B cell (primary cell): ENCODE data around the gene LRRC55. TPM values are rescaled to one million over a fixed set of nuclear protein-coding genes. Genes with fewer than 3 reads are reported as not detected.

Experiments used
- ATAC-seq: fragments of 200-7000 bp; cut with Tn5 transposase; one replicate; pipeline ENCODE4 v1.10.0; 2021; ENCODE audit warnings: low read depth, mild to moderate bottlenecking, moderate number of reproducible peaks, moderate library complexity
- CTCF ChIA-PET: fragments of 350-600 bp; sonication (Branson Sonifier 250); formaldehyde crosslinking; loops from one replicate; lab custom pipeline; 2021; ENCODE audit warnings: antibody characterized with exemption, inconsistent platforms; lab: Charles Lee
- POLR2A ChIA-PET: fragments of 350-600 bp; sonication (Branson Sonifier 250); formaldehyde crosslinking; loops from one replicate; lab custom pipeline; 2021; ENCODE audit warnings: antibody characterized with exemption; lab: Charles Lee
- DNase-seq: peaks from one replicate; pipeline ENCODE4 v3.0.0; 2013
- H2AFZ ChIP-seq: 2 replicates; pipeline ENCODE4 v1.6.1; 2012; ENCODE audit warnings: mild to moderate bottlenecking, low read depth, low read length; ENCODE audit not compliant: insufficient read depth, poor library complexity, severe bottlenecking
- H3K27ac ChIP-seq, 2 donors: 1 replicate in 1 of 2; 2 replicates in 1 of 2; pipeline ENCODE4 v1.5.1; 2012 to 2013; ENCODE audit warnings: low read length in 2 of 2, mild to moderate bottlenecking in 2 of 2, moderate library complexity in 1 of 2
- H3K27me3 ChIP-seq, 4 experiments: fragments of 200-600 bp in 1 of 4; sonication (generic) in 1 of 4; replicated peaks in 1 of 4; 1 replicate in 2 of 4; 2 replicates in 2 of 4; pipeline versions ENCODE4 v1.6.1 to v1.7.0; 2013 to 2016; ENCODE audit warnings: low read length in 3 of 4, mild to moderate bottlenecking in 2 of 4, mixed read lengths in 1 of 4, moderate library complexity in 1 of 4; ENCODE audit not compliant: insufficient read depth in 4 of 4, control insufficient read depth in 3 of 4; ENCODE audit errors: control extremely low read depth in 1 of 4
- H3K36me3 ChIP-seq, 2 experiments: replicated peaks in 1 of 2; 1 replicate in 1 of 2; 2 replicates in 1 of 2; pipeline versions ENCODE4 v1.6.1 to v1.7.1; 2013; ENCODE audit warnings: low read length in 1 of 2; ENCODE audit not compliant: insufficient read depth in 2 of 2, control insufficient read depth in 1 of 2; ENCODE audit errors: control extremely low read depth in 1 of 2, extremely low read depth in 1 of 2
- H3K4me1 ChIP-seq, 2 donors: fragments of 200-600 bp in 1 of 2; sonication (generic) in 1 of 2; 1 replicate in 1 of 2; 2 replicates in 1 of 2; pipeline versions ENCODE4 v1.5.1 to v1.6.1; 2013 to 2017; ENCODE audit warnings: low read length in 2 of 2; ENCODE audit not compliant: control insufficient read depth in 2 of 2, insufficient read depth in 2 of 2
- H3K4me2 ChIP-seq: replicated peaks from 2 replicates; pipeline ENCODE3; 2012; ENCODE audit warnings: mild to moderate bottlenecking, low read depth, low read length; ENCODE audit not compliant: poor library complexity, severe bottlenecking
- H3K4me3 ChIP-seq, 5 experiments: fragments of 200-600 bp in 1 of 5; sonication (generic) in 1 of 5; 1 replicate in 3 of 5; 2 replicates in 2 of 5; pipeline versions ENCODE4 v1.5.1 to v1.7.0; 2011 to 2016; ENCODE audit warnings: low read length in 4 of 5, mild to moderate bottlenecking in 4 of 5, low read depth in 2 of 5, control low read depth in 1 of 5, moderate library complexity in 1 of 5; ENCODE audit not compliant: insufficient read depth in 1 of 5; ENCODE audit errors: control extremely low read depth in 1 of 5, extremely low read depth in 1 of 5
- H3K79me2 ChIP-seq: fragments of 200-600 bp; sonication (generic); one replicate; pipeline ENCODE4 v1.6.0; 2016; ENCODE audit warnings: low read length; ENCODE audit not compliant: control insufficient read depth, insufficient read depth
- H3K9ac ChIP-seq: fragments of 200-600 bp; sonication (generic); 2 replicates; pipeline ENCODE4 v1.6.1; 2017; ENCODE audit warnings: mild to moderate bottlenecking, low read length, moderate library complexity
- H3K9me3 ChIP-seq, 3 donors: one replicate each; pipeline versions ENCODE4 v1.6.1 to v1.7.1; 2013; ENCODE audit warnings: low read length in 2 of 3; ENCODE audit not compliant: control insufficient read depth in 2 of 3, insufficient read depth in 1 of 3; ENCODE audit errors: control extremely low read depth in 1 of 3
- H4K20me1 ChIP-seq: 2 replicates; pipeline ENCODE4 v1.6.0; 2012; ENCODE audit warnings: mild to moderate bottlenecking, low read length; ENCODE audit not compliant: insufficient read depth, control insufficient read depth, poor library complexity, severe bottlenecking
- H3K27ac Mint-ChIP-seq: one replicate; pipeline ENCODE4 v1.8.0; 2021; ENCODE audit warnings: mixed read lengths
- H3K27me3 Mint-ChIP-seq: one replicate; pipeline ENCODE4 v1.8.0; 2021; ENCODE audit warnings: mixed read lengths
- H3K4me1 Mint-ChIP-seq: one replicate; pipeline ENCODE4 v1.8.0; 2021; ENCODE audit warnings: mixed read lengths
- H3K4me3 Mint-ChIP-seq: one replicate; pipeline ENCODE4 v1.8.0; 2021; ENCODE audit warnings: mixed read lengths
- H3K9me3 Mint-ChIP-seq: one replicate; pipeline ENCODE4 v1.8.0; 2022; ENCODE audit warnings: mixed read lengths; ENCODE audit not compliant: insufficient read depth
- CTCF ChIP-seq: fragments of 200-600 bp; IDR thresholded peaks from one replicate; pipeline ENCODE4 v1.8.0; 2022; ENCODE audit warnings: antibody characterized with exemption, mild to moderate bottlenecking
- EZH2 ChIP-seq: IDR thresholded peaks from 2 replicates; pipeline ENCODE4 v1.6.1; 2012; ENCODE audit warnings: borderline replicate concordance, low read depth, mild to moderate bottlenecking, moderate library complexity, low read length; ENCODE audit not compliant: insufficient read depth, poor library complexity, severe bottlenecking
- WGBS: methylation state at CpG from one replicate; pipeline ENCODE4 v1.1.5; 2013; ENCODE audit warnings: missing lambda C conversion rate; ENCODE audit not compliant: insufficient coverage; 5-methylcytosine and 5-hydroxymethylcytosine counted together
- intact Hi-C: fragments of 100-400 bp; cut with micrococcal nuclease; formaldehyde crosslinking; loops from one replicate; pipeline ENCODE4 v1.10.0; 2022
- polyA plus RNA-seq: library from polyadenylated mRNA; depleted of rRNA; stranded (reverse); fragments of >200 nt; gene quantifications from 2 replicates; pipeline ENCODE4 v1.2.3, GENCODE V29; 2012
- total RNA-seq, 2 donors: library from RNA; stranded (reverse); fragments of 120-200 nt in 1 of 2; gene quantifications; 1 replicate in 1 of 2; 2 replicates in 1 of 2; pipeline versions ENCODE4 v1.2.3 to v1.2.4, GENCODE V29; 2013 to 2022

Gene LRRC55
- total and polyA plus RNA-seq, 2 donors (not counting 1 experiment from before 2014, with no cell fraction given) = not detected

GRCh38 chr11:57150454-57150917, 31.3 kb upstream of the LRRC55 start:
- peaks cover 8% of the 10 kb centered on the region for H3K27me3 Mint-ChIP-seq
- no peak overlapping the region for H2AFZ ChIP-seq
- H3K4me3 Mint-ChIP-seq = no peak overlapping the region
- peaks cover 1% of the 10 kb centered on the region for H3K4me1 Mint-ChIP-seq
- H3K36me3 ChIP-seq = no peaks in the 10 kb centered on the region
- WGBS = no CpG with 5 or more reads among the region's 4 CpGs
- H3K79me2 ChIP-seq = no peaks in the 10 kb centered on the region
- no peak overlapping the region for H3K4me2 ChIP-seq
- intact Hi-C loops = no loop called here
- no peak overlapping the region for H3K9ac ChIP-seq
- ChIA-PET POLR2A (no interaction called here), CTCF (no interaction called here)
- DNase-seq (no peak), ATAC-seq (no peak)
- H3K27ac Mint-ChIP-seq = no peak overlapping the region
- no peaks in the 10 kb centered on the region for H3K4me1 ChIP-seq
- H3K4me3 ChIP-seq = no peak overlapping the region
- H3K9me3 Mint-ChIP-seq = no peaks in the 10 kb centered on the region
- no peak for TF ChIP-seq EZH2
- no peak for TF ChIP-seq CTCF
- H3K27me3 ChIP-seq = peaks cover 0 to 2% (median 0%) of the 10 kb centered on the region in 4 experiments
- H3K27ac ChIP-seq = no peak overlapping the region
- peaks cover 0 to 3% (median 0%) of the 10 kb centered on the region in 3 donors for H3K9me3 ChIP-seq
- H4K20me1 ChIP-seq = no peaks in the 10 kb centered on the region

- no peak overlapping the region for H3K4me3 ChIP-seq
- intact Hi-C loops = no loop called here
- ATAC-seq (no peak), DNase-seq (no peak)
- 62% methylated on average over 2 of the region's 2 CpGs for WGBS
- Mint-ChIP-seq H3K27me3 (peaks cover 16% of the 10 kb centered on the region), H3K9me3 (no peaks in the 10 kb centered on the region), H3K4me3 (no peak overlapping the region), H3K4me1 (peaks cover 2% of the 10 kb centered on the region), H3K27ac (no peak overlapping the region)
- H4K20me1 ChIP-seq = no peaks in the 10 kb centered on the region
- H3K9ac ChIP-seq = no peak overlapping the region
- peaks cover 0 to 3% (median 0%) of the 10 kb centered on the region in 3 donors for H3K9me3 ChIP-seq
- ChIA-PET CTCF (no interaction called here), POLR2A (no interaction called here)
- no peak overlapping the region for H3K27ac ChIP-seq
- no peak overlapping the region for H2AFZ ChIP-seq
- H3K36me3 ChIP-seq = no peaks in the 10 kb centered on the region
- H3K4me2 ChIP-seq = no peak overlapping the region
- no peaks in the 10 kb centered on the region for H3K4me1 ChIP-seq
- peaks cover 0 to 2% (median 0%) of the 10 kb centered on the region in 4 experiments for H3K27me3 ChIP-seq
- TF ChIP-seq EZH2 (no peak), CTCF (no peak)
- H3K79me2 ChIP-seq = no peaks in the 10 kb centered on the region
Observed at GRCh38 chr11:57152134-57152533, 29.6 kb upstream of the LRRC55 start.
